Measurements from ENCODE around the gene CR2.

DNA sequence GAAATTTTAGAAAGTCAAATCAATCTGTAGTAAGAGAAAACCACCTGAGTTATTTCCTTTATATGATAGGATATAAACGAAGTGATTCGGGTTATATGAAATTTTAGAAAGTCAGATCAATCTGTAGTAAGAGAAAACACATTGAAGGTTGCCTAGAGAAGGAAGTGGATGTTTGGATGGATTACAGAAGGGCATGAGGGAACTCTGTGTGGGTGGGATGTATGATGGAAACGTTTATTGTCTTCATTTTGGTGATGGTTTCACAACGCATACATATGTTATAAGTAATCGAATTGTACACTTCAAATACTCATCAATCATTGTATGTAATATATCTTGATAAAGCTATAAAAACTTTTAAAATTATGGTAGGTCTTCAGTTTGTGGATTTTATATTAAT is 46.9 kb downstream of the CR2 start:
- no peak for TF ChIP-seq EZH2 (IDR thresholded peaks at IDR 0.05)
- no peak for TF ChIP-seq POLR2AphosphoS5 (IDR thresholded peaks at IDR 0.05; ENCODE audit: borderline replicate concordance, low read depth, low read length)
- no peak for TF ChIP-seq FOXP2 (optimal IDR thresholded peaks at IDR 0.05; ENCODE audit: control extremely low read depth, extremely low read length, insufficient read depth)
